Measurements from ENCODE around the gene SERPINE2.
A peak's percentile ranks its signal among the peaks of the same experiment; 100 is the strongest.
"Not testable (repeated sequence)": the region's sequence is repeated elsewhere in the genome, so short reads cannot be mapped to it uniquely, and the experiment has no call there.

The SERPINE2 gene

DNA sequence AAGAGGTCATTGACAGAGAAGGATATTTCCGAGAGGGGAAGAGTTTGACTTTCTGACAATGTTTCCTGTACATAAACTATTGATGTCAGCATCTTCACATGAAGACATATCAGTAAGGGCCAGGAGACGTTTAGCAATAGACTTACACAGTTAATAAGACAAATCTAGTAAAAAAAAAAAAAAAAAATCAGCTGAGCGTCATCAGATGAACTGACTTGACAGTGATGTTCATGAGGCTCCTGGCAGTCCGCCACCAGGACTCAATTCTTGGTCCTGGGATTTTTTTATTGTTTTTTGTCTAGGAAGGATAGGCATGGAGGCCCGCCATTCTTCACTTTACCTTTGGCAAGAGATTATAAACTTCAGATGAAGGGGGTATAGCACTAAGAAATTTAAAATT, 67.4 kb downstream of the SERPINE2 start:
- no peak for DNase-seq

DNA sequence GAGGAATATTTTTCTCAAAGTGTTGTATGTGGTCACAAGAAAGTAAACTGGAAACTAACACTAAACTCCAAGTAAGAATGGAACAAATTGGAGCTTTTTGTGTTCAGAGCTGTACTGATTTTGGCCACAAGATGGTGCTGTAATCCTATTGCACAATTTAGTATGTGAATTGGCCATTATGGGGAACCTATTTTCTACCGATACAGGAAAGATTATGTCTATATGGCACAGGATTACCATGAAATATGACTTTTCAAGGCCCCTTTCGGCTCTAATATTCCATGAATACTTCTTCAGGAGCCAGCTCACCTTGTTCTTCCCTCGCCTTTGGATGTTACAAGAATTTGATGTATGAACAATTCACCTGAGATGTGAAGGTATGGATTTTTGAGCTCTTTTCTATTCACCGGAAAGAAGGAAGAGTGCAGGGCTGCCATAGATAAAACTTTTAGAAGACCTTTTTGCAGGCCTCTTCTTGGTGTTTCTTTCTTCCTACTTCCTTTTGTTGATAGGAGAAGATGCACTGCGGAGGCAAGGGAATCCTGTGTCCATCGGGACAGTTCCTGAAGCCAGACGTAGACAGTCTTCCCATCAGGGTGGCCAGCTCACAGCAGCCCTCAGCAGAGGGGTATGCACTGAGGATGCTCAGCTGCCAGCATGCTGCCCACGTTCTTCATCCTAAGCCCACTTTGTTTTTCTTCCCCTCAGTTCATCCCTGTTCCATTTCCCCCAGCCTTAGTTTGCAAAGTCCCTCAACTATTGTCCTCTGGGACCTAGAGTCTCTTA, 68.5 kb downstream of the SERPINE2 start:
- DNase-seq: peak; percentile 36

DNA sequence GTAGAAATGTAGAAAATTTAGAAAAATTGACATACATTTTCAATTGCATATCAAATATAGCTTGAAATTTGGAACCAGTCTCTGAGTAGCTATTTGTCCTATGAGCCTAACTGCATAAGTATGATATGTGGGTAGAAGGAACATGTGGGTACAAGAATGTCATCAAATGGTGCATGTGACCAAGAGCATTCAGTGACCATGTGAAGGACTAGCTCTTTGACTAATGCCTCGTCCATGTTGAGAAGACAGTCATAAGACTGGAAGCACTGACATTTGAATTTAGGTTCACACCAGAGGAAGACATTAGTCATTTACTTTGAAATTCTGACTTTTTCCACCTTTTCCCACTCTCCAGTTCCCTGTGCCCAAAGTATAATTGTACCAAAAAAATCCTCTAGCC, 69.2 kb downstream of the SERPINE2 start:
- no peak for DNase-seq

DNA sequence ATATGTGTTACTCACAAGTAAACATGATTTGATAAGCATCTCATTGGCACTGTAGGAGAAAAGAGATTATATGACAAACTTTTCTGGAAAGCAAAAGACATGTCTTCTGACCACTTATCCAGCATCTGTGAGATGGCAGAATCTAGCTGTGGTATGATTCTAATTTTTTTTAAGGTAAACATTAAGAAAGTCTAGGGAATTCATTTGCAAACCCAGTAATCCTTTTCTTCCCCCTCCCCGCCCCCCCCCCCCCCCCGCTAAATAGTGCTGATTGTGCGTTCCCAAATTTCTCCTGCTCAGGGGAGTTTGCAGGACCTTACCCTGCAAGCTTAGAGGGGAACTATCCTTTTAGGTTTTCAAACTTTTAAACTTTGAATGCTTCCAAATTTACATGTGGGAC, 69.8 kb downstream of the SERPINE2 start:
- no peak for DNase-seq

GRCh38 chr2:223967981-223968380, 71.1 kb downstream of the SERPINE2 start:
- DNase-seq: no peak

- DNase-seq: no peak
Observed at GRCh38 chr2:223959688-223960087, 79.4 kb downstream of the SERPINE2 start.

DNA sequence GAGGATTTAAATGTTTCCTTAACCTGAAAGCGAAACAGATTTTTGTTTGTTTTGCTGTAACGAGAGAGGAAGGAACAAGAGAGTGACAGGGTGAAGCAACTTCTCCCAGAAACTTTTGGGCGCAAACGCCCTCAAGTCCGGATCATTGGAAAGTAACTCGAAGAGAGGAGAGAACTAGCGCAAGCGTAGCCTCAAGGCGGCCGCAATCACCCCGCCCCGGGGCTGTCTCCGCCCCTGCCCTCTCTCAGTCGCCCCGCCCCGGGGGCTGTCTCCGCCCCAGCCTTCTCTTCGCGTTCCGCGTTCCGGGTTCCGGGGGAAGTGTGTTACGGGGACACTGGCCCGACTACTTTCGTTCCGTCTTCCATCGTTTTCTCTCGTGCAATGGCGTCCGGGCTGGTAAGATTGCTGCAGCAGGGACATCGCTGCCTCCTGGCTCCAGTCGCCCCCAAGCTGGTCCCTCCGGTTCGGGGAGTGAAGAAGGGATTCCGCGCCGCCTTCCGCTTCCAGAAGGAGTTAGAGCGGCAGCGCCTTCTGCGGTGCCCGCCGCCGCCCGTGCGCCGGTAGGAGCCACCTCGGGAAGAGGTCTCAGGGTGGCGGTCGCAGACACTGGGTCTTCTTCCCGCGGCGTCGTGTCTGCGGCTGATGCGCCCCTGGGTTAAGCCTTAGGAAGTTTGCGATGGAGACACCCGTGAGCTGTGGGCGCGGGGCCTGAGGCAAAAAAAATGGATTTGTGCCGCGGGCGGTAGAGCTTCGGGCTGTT, 81.8 kb downstream of the SERPINE2 start, which contains the start of gene MRPL44:
TSS of gene MRPL44 (plus strand) at position 372 of the 760 bp plus-strand sequence. CDS start at position 382, 10 bp downstream.
- DNase-seq: peak; percentile 92

GRCh38 chr2:223956300-223956699, 82.8 kb downstream of the SERPINE2 start:
- DNase-seq: no peak

DNA sequence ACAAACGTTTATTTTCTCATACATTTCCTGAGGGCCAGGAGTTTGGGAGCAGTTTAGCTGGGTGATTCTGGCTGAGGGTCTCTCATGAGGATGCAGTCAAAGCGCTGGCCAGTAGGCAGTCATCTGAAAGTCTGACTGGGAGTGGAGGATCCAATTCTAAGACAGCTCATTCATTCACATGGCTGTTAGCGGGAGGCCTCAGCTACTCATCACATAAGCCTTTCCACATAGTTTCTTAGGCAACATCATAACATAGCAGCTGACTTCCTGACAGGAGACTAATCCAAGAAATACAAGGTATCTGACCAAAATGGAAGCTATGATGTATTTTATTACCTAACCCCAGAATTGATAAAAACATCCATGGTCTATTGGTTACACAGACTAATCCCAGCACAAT, 84.7 kb downstream of the SERPINE2 start:
- no peak for DNase-seq

DNA sequence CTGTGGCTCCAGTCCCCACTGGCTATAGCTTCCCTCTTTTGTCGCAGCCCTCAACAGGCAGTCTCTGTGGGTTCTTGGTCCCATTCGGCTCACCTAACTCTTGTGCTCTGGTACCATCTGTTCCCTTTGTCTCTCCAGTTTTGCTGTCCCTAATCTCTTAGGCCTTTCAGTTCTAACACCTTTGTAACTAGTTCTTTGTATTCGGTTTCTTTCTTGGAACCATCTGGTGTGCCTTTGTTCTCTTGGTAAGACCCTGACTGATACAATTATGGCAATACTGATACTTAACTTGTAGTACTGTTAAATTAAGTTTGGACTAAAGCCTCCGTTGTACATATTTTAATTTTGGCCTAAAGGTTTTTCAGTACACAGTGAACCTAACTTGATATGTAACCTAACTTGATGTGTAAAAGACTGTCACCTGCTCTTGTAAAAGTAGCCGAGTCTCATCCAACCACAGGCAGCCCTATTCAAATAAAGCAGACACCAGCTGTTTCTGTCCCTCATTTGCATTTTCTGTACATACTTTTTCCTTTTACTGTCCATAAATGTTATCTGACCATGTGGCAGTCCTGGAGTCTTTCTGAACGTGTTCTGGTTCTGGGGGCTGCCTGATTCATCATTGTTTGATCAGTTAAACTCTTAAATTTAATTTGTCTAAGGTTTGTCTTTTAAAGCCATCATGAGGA, 86.7 kb downstream of the SERPINE2 start:
- DNase-seq: no peak

GRCh38 chr2:223950448-223951347, 88.4 kb downstream of the SERPINE2 start:
- no peak for DNase-seq

DNA sequence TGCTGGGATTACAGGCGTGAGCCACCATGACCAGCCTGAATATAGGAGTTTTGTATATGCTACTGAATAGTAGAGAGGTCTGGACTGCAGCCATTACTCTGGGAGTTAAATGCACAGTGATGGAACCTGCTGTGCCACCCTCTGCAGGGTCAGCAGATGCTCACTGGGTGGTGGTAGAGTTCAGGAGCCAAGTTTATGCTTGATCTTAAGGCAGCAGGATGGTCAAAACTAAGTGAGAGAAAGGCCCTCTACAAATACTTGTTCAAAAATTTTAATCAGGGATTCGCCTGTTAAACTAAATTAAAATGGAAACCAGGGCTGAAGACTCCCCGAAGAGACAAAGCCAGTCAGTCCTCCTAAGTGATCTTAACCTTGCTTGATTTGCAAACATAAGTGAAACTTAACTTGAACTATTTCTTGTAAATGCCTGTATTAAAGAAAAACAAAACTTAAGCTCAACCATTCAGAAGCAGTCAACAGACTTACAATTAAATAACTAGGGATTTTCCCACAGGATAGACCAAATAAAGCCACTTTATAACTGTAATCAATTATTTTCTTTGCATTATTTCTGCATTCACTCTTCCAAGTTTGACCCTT, 89.7 kb downstream of the SERPINE2 start:
- DNase-seq: no peak

DNA sequence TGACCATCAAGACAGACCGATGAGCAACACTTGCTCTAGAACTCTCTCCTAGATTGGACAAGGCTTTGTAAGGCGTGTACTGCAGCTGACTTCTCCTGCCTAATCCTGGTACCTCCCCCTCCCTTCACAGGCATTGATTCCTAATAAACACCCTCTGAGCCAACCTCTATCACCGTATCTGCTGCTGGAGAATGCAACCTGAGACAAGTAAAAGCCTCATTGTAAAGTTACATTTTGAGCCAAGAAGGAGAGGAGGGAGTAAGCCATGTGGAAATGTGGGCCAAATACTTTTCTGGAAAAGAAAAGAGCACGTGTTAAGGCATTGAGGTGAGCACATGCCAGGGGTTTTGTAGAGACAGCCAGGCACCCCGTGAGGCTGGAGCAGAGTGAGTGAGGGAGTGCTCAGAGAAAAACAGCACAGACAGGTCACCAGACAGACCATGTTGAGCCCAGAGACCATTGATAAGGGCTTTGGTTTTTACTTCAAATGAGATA, 91.3 kb downstream of the SERPINE2 start:
- DNase-seq: no peak

DNA sequence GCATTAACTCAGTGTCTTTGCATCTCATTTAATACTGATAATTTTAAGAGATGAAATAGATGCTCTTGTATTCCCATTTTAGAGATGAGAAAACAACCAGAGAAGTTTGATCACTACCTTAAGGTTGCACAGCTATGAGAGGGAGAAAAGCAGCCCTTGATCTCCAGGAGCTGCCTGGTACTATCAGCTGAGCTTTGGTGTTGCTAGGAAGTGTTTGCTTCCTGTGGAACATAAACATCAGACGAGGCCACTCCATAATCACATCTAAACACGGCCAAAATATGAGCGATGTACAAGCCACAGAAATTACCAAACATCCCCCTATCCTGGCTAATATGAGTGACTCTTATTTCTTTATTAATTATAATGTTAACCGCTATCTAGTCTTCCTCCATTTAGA, 93.3 kb downstream of the SERPINE2 start:
- DNase-seq: no peak

- peak; percentile 84 for DNase-seq
Observed at GRCh38 chr2:223944703-223945531, 94.2 kb downstream of the SERPINE2 start, which contains the start of gene WDFY1. Gene WDFY1, minus strand, starts transcription at chr2:223945335. Its CDS starts 51 bp downstream, at chr2:223945284.

DNA sequence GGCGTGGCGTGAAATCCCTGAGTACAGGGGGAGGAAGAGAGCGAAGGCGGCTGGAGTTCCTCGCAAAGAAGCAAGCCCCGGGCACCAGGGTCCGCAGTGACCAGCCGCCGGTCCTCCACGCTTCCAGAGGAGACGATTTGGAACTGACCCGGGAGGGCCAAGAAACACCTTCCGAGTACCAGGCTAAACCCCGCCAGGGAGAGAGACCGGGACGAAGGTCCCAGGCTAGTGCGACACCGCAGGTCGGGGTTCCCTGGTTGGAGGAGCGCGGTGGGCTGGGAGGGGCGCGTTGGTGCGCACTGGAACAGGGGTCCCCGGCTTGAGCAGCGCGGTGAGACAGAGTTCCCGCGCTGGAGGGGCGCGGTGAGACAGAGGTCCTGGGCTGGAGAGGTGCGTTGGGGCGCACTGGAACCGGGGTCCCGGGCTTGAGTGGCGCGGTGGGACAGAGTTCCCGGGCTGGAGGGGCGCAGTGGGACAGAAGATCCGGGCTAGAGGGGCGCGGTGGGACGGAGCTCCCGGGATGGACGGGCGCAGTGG, 94.9 kb downstream of the SERPINE2 start:
- no peak for DNase-seq

- DNase-seq: no peak
Observed at GRCh38 chr2:223943561-223944008, 95.5 kb downstream of the SERPINE2 start.

- no peak for DNase-seq
Observed at GRCh38 chr2:223943135-223943534, 96.0 kb downstream of the SERPINE2 start.

DNA sequence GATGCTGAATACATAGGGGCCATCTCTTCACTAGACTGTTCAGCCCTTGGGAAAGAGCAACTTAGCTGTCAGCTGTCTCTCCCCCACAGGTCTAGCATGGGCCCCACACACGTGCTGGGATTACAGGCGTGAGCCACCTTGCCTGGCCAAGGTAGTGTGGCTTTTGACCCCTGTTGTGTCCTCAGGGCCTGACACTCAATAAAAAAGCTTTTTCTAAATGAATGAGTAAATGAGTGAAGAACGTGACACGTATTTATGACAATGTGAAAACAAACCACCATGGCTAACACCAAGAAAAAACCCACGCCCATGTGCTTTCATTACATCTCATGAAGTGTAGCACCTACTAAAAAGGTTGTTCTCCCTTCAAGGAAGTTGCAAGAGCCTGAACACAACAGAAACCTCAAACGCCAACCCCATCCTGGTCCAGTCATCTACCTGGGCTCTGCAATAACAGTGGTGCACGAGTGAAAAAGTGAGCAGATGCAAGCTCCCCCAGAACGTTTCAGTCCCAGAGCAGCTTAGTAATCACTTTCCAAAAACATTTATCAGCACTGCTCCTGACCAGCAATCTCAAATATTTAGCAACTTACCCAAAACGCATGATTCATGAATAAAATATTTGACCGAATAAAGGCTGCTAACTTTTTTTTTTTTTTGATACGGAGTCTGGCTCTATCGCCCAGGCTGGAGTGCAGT, 97.4 kb downstream of the SERPINE2 start:
- DNase-seq: no peak

- DNase-seq: not testable (repeated sequence)
Observed at GRCh38 chr2:223939438-223939837, 99.6 kb downstream of the SERPINE2 start.

All from COR-L47 (cell line).